SK-N-DZ (cell line): Measurements from ENCODE around the gene AREL1.

ENCODE experiments used
- DNase-seq: peaks from one replicate; pipeline ENCODE4 v3.0.0-alpha.2; 2015; ENCODE audit warnings: low spot score

The AREL1 gene

DNA sequence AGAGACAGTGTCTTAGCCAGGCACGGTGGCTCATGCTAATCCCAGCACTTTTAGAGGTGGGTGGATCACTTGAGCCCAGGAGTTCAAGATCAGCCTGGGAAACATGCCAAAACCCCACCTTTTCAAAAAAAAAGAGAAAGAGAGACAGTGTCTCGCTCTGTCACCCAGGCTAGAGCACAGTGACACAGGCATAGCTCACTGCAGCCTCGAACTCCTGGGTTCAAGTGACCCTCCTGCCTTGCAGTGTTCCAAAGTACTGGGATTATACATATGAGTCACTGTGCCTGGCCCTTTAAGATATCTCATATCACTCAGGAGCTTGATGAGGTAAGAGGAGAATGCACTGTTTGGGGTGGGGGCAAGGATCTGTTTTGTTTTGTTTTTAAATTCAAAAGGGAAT is 52.7 kb downstream of the AREL1 start:
- DNase-seq: no peak

DNA sequence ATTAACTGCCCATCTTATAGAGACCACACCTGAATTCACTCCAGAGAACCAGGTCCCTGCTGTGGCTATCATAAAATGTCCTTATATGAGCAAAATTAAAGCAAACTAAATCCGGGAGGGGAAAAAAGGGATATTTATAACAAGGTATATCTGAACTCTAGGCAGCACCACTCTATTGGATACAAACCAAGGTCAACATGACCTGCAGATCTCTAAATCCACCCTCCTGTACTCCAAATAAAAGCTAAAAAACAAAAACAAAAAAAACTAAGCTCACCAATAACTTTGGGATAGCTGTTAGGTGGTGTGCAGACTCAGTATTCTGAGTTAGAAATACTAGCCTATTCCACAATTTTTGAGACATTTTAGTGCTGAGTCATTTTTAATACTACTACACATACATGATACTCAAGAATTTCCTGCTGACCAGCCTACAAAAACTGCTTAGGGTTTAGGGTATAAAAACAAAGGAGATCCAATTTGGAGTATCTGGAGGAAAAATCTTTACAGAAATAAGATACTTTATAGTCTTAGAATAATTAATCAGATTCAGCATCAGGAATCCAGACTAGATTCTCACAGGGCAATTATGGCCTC is 54.2 kb downstream of the AREL1 start:
- no peak for DNase-seq

DNA sequence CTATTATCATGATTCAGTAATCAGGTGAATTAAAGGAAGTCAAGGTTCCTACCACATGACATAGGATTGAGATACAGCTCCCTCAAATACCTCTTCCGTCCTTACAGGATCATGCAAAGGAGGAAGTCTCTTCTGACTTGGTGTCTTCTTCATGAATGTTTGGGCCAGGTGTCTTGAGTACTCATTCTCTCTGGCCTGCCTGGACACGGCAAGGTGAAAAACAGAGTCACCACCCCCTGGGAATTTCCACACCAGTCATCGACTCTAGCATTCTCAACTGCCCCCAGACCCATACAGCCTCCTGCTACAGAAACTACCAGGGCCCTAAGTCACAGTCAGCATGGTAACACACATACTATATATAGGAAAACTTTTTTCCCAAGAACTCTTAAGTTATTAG is 55.9 kb downstream of the AREL1 start:
- no peak for DNase-seq

GRCh38 chr14:74655599-74656395 is 57.1 kb downstream of the AREL1 start:
- no peak for DNase-seq

- no peak for DNase-seq
These were observed 57.9 kb downstream of the AREL1 start for GRCh38 chr14:74654931-74655330.

DNA sequence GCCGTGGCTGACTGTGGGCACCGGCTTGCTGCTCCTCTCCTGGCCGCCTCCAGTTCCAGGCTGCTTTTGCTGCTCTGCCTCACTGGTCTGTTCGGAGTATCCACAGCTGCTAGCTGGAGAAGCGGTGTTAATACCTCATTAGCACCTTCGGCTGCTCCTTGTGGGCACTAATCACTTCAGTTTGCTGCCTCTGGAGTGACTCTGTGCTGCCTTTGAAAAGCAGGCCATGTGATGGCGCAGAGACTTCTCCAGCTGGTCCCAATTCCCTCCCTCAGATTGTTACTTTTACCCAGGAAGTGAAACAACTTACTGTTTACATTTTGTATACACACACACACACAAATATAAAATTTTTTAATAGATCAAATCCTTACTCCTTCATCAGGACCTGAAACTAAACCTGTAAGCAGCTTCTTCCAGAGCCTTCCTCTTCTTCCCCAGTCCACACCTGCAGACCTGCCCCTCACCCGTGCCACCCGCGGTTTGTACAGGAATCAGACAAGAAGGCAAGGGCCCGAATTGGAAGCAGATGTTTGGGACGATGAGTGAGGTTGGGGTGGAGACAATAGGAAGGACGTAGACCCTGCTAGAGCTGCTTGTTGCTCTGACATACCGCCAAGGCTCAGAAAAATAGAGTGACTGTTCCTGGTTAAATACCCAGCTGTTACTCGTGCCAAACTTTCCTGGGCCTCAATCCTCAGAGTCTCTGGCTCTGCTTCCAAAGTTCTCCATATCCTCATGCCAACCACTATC is 59.3 kb downstream of the AREL1 start:
- no peak for DNase-seq

- no peak for DNase-seq
These were observed 60.3 kb downstream of the AREL1 start for GRCh38 chr14:74652541-74652940.

- DNase-seq: no peak
These were observed 61.8 kb downstream of the AREL1 start for GRCh38 chr14:74650927-74651686.

DNA sequence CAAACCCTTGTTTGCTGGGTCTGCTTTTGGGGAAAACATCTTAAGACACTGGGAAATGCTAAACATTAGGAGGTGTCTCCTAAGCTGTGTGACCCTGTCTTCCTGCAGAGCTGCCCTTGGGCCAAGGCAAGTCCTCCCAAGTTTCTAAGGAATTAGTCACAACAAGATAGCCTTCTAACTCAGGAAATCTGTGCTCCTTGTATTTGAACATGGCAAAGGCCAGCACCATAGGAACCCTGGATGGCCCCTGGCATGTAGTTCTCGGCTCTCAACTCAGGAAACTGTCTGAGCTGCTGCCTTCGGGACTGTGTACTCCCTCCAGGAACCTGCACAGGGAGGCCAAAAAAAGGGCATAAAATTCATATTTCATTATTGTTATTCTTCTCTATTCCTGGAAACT is 63.2 kb downstream of the AREL1 start:
- DNase-seq: no peak

- no peak for DNase-seq
These were observed 63.7 kb downstream of the AREL1 start for GRCh38 chr14:74649167-74649566.

- no peak for DNase-seq
These were observed 64.3 kb downstream of the AREL1 start for GRCh38 chr14:74648601-74649000.

- no peak for DNase-seq
These were observed 65.0 kb downstream of the AREL1 start for GRCh38 chr14:74647678-74648461.

DNA sequence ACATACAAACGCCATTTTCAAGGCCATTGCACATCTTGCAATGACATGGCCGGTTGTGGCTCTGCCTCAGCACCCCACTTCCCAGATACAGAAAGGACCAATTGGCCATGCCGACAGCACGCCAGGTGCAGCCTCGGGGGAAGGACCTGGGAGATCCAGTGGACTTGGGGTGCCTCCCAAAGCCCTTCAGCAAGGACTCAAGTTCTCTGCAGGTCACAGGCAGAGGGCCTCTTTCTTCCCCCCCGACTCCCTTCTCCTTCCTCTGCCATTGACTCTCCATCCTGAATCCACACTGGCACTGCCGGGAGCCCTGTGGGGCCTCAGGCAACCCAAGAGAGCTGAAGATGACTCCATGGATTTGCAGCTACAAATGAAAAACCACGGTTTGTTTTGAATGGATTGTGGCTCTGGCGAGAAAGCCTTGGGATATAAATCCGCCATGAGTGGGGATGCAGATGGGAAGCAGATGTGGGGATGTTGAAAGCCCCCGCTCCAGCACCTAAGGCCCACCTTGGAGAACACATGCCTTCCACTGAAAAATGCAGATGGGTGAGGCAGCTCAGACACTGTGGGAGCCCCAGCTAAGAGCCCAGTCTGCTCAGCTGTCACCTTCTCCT is 65.7 kb downstream of the AREL1 start:
- DNase-seq: no peak

DNA sequence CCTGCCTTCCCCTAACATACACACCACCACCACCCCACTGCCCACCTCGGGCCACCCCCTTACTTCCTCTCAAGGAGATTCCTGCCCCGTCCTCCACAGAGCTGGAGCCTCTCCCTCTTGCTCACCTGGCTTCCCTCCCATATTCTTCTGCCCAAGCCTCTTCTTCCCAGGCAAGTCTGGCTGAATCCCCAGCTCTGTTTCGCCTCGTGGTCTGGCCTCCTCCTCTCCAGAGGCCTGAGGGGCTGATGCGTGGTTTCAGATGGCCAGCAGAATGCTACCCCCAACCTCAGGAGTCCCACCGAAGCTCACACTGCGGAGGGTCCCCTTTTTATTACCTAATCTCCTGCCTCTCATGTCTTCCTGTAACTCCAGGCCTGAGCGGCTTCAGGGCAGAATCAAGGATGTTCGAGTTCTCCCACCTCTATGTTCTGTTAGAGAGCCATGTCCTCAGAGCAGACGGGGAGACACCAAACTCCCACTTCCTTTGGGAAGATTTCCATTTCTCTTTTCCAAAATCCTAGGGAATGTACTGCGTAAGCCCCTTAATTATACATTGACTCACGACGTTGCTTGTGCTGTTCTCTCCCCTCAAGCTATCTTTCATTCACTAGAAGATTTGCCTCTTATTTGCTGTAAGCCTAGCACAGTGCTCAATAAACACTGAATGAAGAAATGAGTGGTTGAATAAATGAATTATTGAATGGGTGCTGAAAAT is 67.0 kb downstream of the AREL1 start:
- no peak for DNase-seq

DNA sequence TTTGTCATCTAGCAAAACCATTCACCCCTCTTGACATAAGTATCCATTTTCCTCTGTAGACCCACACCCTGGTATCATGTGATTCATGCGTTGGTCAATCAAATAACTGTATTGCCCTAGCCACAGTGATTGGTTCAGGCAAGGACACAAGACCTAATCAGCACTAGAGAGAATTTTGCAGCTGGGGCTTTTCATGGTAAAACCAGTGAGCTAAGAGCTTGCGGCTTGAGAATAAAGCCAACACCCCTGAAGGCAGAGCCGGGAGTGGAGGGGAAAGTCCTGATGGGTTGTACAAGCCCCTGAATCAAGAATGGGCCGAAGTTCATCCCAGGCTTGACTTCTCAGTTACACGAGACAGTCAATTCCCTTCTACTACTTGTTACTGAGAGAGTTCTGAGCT is 67.6 kb downstream of the AREL1 start:
- DNase-seq: no peak

- no peak for DNase-seq
These were observed 71.1 kb downstream of the AREL1 start for GRCh38 chr14:74641601-74642391.

- no peak for DNase-seq
These were observed 73.9 kb downstream of the AREL1 start for GRCh38 chr14:74638966-74639365.

DNA sequence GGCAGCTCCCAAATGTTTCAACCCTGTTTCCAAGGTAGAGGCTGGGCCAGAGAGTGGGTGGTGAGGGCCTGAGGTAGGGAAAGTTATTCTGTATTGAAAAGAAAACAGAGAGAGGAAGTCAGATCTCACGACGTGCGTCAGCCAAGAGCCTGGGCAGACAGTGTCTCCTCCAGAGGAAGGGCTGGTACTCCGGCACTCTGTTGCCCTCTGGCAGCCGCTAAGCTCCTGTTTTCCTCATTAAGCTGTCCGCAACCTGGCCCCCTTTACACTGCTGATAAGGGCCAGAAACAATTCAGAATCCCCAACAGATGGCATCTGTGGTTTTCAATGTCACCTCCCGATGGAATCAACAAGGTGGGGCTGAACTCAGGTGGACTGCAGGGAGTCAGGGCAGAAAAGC is 74.8 kb downstream of the AREL1 start:
- no peak for DNase-seq

DNA sequence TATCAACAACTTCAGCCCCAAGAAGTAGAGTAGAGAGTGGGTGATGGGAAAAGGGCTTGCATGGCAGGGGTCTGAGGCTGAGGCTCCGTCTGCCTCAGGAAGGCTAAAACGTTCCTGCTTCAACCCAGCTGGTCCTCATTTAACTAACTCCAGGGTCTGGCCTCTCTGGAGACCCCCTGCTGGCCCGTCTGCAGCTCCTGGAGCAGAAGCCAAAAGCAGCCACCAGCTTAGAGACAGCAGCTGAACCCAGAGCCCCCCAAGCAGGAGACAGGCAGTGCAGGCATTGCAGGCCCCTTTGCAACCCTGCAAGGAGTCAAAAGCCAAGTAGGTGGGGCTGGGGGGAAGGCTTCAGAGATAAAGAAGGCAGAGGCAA is 75.7 kb downstream of the AREL1 start:
- no peak for DNase-seq
